Measurements from ENCODE around the gene MAMLD1.

Gene MAMLD1

GRCh38 chrX:150506020-150506419, 142.9 kb downstream of the MAMLD1 start:
- no peak for DNase-seq

GRCh38 chrX:150506486-150506885, 143.4 kb downstream of the MAMLD1 start:
- DNase-seq, result no peak

- no peak for DNase-seq
Observed at GRCh38 chrX:150507251-150507856, 144.2 kb downstream of the MAMLD1 start.

GRCh38 chrX:150508018-150508417, 144.9 kb downstream of the MAMLD1 start:
- DNase-seq, result no peak

- DNase-seq, result no peak
Observed at GRCh38 chrX:150508451-150509367, 145.6 kb downstream of the MAMLD1 start.

- DNase-seq, result no peak
Observed at GRCh38 chrX:150509703-150510102, 146.6 kb downstream of the MAMLD1 start.

GRCh38 chrX:150512461-150512901, 149.4 kb downstream of the MAMLD1 start:
- DNase-seq, result no peak

- DNase-seq, result no peak
Observed at GRCh38 chrX:150513544-150513943, 150.4 kb downstream of the MAMLD1 start.

GRCh38 chrX:150514462-150514861, 151.3 kb downstream of the MAMLD1 start:
- DNase-seq, result no peak

- DNase-seq, result no peak
Observed at GRCh38 chrX:150515801-150516200, 152.7 kb downstream of the MAMLD1 start.

GRCh38 chrX:150517303-150517910, 154.3 kb downstream of the MAMLD1 start:
- DNase-seq, result no peak

- no peak for DNase-seq
Observed at GRCh38 chrX:150522494-150522893, 159.4 kb downstream of the MAMLD1 start.

GRCh38 chrX:150525061-150525919, 162.2 kb downstream of the MAMLD1 start:
- DNase-seq, result no peak

GRCh38 chrX:150526692-150527091, 163.6 kb downstream of the MAMLD1 start:
- DNase-seq, result no peak

- DNase-seq, result no peak
Observed at GRCh38 chrX:150527108-150527507, 164.0 kb downstream of the MAMLD1 start.

GRCh38 chrX:150529587-150529986, 166.5 kb downstream of the MAMLD1 start:
- no peak for DNase-seq

- no peak for DNase-seq
Observed at GRCh38 chrX:150530821-150531220, 167.7 kb downstream of the MAMLD1 start.

GRCh38 chrX:150531467-150531866, 168.3 kb downstream of the MAMLD1 start:
- no peak for DNase-seq

GRCh38 chrX:150533863-150534262, 170.7 kb downstream of the MAMLD1 start:
- DNase-seq, result no peak

- no peak for DNase-seq
Observed at GRCh38 chrX:150536455-150537116, 173.5 kb downstream of the MAMLD1 start.

- no peak for DNase-seq
Observed at GRCh38 chrX:150537851-150538250, 174.7 kb downstream of the MAMLD1 start.

- DNase-seq, result no peak
Observed at GRCh38 chrX:150540965-150541364, 177.8 kb downstream of the MAMLD1 start.

All from NCI-H226 (cell line).